SW480 (cell line): ENCODE measurements around the gene SCAANT1.
A peak's percentile ranks its signal among the peaks of the same experiment; 100 is the strongest.

Experiments
- DNase-seq: peaks from one replicate; pipeline ENCODE4 v3.0.0-alpha.2; 2016; ENCODE audit warnings: low spot score

Gene SCAANT1

DNA sequence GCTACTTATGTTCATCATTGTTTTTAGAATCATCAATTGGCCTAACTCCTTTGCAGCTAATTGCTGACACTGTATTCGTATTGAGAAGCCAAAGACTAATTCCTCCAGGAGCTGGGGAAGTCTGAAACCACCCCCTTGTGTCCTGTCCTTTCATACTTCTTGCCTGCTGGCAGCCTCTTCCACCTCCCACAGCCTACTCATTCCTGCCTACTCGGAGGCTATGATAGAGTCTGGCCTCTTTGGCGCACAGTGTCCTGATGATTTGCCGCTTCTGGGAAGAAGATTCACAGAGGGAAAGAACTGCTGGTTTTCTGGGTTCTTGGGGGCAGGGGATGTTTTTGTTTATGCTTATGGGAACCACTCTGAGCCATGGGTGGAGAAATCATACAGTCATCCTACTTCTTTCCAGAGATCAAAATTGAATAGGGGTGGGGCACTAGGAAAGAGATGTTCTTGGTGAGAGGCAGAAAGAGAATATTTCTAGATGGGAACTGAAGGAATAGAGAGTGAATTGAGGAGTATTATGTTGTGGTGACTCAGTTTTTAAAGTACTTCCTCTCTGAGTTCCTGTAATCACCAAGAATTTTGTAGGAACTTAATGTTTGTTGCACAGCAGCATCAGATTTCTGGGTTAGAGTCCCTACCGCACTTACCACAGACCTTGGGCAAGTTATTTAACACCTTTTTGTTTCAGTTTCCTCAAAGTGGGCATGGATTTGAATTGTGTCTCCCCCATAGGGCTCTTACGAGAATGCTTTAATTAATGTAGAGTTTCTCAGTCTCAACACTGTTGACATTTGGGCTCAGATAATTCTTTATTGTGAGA is 22.1 kb upstream of the SCAANT1 start:
- DNase-seq = no peak

DNA sequence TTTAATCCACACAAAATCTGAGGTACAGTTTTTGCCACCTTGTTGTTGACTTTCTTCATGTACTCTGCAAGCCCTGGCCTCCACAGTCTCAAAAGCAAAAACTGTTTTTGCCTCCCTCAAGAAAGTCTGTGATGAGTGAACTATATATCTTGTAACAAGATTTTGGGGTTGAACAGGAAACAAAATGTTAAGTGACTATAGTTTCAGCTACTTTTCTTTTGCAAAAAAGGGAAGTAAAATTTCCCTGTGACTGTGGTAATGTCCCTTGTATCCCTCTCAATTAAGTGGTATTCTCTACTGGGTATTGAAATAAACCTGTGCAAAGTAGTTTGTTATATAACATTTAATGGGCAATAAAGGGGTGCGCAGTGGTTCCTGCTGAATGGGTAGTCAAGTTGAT is 21.3 kb upstream of the SCAANT1 start:
- no peak for DNase-seq

DNA sequence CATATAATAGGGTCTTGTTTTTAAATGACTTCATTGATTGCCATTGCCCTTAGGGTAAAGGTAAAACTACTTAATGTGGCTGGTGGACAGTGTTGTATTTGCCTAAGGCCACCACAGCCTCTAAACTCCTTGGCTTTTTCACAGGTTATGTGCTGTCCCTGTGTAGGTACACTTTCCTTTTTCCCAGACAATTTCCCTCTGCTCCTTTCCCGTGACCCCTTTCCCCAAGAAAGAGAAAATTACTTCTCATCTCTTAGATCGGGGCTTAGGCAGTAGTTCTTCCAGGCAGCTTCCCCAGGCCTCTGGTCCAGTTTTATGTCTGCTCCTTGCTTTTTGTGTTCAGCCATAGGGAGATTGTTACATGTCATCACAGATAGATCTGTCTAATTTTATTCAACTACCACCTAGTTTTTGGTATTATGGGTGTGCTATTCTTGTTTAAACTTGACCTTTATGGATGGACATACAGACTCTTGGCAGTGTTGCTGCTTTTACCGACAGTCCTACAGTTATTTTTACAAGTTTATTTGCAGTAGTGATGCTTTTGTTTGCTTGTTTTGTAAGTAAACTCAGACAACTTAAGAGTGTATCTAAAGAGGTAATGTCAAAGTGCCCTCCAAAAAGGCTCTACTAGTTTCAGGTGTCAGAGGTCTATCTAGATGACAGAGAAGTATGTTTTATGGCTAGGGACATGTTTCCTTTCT is 20.5 kb upstream of the SCAANT1 start:
- no peak for DNase-seq

DNA sequence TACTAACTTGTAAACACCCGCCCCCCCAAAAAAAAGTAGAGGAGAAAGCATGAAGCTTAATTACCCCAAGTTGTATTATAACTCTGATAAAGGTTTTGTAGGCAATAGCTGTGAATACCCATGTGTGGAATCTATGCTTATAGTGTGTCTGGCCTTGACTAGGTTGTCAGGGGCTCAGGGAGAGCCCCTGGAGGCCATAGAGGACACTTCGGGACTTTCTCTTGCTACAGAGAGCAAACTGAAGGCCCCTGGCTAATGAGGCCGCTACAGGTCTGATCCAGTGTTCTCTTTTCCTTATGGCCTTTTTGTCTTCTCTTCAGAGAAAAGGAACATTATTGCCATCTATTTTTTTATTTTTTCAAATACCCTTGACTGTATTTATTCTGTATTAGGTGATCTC is 19.1 kb upstream of the SCAANT1 start:
- no peak for DNase-seq

DNA sequence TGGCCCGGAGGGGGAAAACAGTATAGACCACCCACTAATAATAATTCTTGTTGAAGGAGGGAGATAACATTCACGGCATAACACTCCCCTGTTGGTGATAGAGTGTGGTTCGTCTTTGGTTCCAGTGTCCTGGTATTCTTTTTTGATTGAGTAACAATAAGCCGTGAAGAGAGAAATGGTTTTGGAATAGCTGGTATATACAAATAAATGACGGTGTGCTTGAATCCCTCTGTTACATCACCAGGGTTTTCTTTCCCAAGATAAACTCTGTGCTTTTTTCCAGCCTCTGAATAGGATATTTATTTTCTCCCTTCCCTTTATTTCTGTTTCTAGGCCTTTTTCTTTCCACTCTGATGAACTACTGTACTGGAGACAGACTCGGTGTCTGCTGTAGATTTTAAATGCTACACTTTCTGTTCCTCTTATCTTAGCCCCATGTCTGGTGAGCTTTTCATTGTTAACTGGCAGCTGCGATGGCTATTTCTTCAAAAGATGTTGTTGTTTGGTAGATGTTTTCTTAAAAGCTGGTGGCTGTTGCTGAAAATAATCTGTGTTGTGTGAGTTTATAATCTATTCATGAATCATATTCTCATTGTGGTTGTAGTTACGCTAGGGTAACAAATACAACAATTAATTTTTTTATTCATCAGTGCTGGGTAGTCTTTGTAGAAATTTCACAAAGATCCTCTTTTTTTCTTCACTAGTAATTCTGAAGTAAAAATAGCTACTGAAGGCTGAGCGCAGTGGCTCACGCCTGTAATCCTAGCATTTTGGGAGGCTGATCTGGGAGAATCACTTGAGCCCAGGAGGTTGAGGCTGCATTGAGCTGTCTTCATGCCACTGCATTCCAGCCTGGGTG is 15.5 kb upstream of the SCAANT1 start:
- no peak for DNase-seq

DNA sequence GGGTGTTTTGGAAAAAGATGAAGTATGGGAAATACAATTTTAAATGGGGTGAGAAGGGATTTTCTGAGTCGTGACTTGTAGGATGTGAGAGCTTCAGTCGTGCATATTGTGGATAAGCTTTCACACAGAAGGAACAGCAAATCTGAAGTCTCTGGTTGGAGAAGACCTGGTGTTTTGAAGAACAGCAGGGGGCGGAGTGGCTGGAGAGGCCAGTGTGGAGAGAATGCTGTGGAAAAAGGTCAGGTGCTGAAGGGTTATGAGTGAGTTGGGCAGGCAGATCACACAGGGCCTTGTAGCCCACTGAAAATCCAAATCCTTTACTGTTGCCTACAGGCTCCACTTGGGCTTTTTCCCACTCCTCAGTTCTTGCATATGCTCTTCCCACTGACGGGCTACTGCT is 14.1 kb upstream of the SCAANT1 start:
- no peak for DNase-seq

DNA sequence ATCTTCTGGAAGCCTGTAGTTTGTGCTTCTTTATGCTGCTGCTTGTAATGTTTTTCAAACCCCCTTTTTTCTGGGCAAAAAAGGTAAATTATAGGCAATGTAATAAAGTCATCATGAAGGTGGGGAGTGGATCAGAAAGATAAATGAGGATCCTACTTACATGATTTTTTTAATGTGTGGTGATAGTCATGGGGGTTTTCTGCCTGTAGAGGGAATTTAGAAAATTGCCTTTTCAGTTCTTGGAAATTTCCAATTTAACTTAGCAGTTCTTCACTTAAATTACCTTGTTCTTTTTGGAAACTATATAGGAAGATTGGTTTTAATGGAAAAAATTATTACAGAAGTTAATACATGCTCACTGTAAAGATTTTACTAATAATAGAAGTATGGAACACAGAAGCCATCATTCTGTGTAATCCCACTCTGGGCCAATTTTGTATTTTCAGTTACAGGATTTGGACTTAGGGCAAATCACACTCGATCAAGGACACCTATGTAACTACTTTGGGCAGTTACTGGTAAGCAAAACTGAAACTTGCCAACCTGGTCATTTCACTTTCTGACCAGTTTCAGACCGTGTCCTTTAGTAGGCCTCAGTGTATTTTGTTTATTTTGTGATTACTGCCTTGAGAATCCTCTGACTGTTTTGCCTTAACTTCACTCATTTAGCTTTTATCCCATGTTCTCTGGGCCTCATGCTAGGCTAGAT is 10.5 kb upstream of the SCAANT1 start:
- no peak for DNase-seq

DNA sequence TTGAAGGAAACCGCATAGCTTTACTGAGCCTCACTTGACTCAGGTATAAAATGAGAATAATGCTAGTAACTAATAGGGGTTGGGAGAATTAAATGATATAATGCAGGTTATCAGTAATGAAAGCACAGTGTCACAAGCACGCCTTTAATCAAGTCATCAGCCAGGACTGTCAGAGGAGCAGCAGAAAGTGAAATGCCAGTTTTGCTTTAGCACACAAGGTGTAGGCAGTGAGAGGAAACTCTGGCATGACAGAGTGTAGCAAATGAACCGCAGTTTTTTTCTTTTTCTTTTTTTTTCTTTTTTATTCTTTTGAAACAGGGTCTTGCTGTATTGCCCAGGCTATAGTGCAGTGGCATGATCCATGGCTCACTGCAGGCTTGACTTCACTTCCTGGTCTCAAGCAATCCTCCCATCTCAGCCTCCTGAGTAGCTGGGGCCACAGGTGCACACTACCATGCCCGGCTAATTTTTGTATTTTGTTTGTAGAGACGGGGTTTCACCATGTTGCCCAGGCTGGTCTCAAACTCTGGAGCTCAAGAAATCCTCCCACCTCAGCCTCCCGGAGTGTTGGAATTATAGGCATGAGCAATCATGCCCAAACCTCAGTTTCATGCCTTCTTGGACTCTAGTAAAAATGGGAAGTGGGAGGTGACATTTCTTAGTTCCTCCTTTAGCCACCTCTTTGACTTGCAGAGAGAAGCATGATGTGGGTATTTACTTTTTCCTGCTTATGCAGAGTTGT is 9.7 kb upstream of the SCAANT1 start:
- no peak for DNase-seq

DNA sequence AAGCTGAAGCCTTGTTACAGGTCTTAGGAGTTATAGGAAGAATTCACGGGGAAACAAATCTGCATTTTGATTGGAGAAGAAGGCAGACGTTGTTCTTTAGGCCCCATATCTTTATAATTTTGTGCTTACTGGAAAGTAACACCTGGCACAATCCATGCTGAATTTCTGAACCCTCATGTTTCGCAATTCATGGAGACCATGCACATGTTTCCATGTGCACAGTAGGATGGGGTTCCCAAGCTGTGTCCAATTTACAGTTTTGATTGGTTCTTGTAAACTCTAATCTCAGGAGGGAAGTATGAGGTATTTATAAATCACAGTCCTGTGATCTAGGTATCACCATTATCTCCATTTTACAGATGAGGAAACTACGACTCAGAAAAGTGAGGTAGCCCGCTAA is 7.8 kb upstream of the SCAANT1 start:
- DNase-seq = no peak

DNA sequence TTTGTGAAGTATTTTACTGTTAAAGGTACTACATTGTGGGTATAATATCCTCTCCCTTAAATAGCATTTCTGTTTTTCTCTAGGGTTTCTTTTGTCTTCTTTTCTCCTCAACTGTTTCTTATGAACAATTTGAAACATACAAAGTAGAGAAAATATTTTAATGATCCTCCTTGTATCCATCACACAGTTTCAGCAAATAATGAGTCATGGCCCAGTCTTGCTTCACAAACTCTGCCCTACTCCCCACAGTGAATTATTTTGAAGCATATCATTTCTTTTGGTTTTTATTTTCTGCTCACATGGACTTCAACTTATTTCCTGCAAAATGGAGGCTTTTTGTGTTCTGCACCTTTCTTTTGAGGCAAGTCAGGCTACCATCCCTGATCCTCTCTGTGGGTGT is 6.1 kb upstream of the SCAANT1 start:
- no peak for DNase-seq

DNA sequence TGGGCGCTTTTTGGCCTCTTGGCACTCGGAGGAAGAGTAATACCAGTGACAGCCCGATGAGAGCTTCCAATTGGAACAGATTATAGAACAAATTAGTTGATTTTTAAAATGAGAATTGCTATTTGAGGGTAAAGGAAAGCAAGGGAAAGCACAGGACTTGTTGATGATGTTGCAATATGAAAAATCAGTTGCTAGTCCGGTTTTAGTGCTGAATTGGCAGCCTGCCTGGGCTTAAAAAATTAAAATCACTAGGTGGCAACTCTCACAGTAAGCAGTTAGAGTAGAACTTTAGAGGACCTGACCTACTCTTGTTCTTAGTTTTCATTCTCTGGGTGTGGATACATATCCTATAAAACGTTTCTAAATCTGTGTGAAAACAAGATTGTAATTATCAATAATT is 2.1 kb upstream of the SCAANT1 start:
- DNase-seq = no peak

DNA sequence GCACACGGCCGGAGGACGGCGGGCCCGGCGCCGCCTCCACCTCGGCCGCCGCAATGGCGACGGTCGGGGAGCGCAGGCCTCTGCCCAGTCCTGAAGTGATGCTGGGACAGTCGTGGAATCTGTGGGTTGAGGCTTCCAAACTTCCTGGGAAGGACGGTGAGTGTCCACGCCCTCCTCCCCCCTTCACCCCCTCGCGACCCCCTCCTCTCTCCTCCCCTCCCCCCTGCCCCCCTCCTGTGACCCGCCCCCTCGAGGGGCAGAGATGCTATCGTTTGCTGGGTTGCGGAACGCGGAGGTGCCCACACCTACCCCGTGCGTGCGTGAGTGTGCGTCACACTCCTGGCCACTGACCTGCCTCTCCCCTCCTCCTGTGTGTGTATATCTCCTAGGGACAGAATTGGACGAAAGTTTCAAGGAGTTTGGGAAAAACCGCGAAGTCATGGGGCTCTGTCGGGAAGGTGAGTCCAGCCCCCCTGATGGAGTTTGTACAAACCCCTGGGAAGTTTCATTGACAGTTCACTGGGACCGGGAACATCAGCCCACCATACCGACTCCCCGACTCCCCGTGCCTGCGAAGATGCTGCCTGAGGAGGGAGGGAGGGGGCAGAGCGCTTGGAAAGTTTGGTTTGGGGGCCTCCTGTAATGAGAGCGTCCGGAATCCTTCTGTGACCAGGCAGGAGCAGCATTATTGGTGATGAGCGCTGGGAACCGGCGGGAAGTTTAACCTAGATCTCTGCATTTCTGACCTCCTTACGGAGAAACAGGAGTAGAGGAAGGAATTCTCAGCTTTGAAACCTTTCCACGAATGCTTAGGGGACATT is 795 bp upstream of the SCAANT1 start:
- DNase-seq = peak; percentile 67

DNA sequence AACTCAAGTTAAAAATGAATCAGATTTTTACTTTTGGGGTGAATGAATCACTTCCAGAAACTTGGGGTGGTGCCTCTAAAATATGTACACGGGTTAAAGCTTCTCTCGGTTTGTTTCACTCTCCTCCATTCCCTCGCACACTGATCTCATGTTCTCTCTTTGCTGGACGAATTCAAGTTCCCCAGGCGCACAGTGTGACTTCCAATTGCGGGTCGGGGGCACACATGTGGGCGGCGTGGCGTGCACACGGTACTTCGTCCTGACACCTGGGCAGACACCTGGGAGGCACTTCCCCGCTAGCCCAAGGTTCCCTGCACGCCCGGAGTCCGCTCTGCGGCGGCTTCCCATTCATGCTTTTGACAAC is 692 bp downstream of the SCAANT1 start:
- DNase-seq = no peak

DNA sequence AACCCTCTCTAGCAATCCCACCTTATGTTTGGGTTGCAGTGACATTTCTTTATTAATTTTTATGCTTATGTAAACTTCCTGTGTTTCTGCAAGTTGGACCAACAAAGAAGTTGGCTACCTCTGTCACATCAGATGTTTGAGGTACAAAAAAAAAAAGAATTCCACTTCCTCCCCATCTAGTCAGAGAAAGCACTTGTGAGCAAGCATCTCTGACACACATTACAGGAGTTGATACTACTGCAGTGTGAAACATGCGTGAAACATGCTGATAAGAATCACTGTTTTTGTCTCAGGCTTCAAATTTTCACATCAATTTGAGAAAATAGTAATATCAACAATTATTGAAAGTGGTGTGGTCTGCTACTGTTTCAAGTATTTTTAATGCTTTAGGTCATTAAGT is 1.3 kb downstream of the SCAANT1 start:
- DNase-seq = peak; percentile 7

DNA sequence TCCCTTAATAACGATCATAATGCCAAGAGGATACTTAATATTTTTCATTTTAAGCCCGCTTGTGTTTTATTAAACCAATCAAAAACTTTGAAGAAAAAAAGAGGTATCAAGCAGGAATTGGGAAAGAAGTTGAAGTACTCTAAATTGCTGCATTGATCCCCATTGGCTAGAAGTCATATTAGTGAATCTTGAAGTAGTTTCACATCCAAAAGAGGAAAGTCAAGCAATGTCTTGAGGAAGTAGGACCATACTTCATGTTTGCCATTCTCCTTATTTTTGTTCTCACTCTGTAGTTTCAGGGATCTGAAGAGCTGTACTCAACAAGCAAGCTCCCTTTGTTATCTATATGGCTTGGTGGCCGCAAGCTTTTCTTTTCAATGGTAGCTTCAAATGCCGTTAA is 2.2 kb downstream of the SCAANT1 start:
- no peak for DNase-seq

DNA sequence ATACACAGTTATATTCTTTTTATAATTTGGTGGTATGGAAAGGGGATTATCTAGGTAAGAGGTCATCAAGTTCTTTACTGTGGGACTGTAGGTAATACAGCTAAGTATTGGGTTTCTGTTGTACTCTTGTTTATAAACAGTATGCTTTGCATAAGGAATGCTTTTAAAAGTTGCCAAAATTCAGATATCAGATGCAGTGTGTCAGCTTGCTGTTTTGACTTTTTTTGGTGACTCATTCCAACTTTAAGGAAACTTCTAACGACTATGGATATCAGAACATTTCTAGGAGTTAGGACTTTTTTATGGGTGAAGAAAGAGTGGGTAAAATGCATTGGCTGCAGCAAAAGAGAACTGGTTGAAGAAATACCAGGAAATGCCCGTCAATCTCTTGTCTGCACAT is 2.8 kb downstream of the SCAANT1 start:
- no peak for DNase-seq

DNA sequence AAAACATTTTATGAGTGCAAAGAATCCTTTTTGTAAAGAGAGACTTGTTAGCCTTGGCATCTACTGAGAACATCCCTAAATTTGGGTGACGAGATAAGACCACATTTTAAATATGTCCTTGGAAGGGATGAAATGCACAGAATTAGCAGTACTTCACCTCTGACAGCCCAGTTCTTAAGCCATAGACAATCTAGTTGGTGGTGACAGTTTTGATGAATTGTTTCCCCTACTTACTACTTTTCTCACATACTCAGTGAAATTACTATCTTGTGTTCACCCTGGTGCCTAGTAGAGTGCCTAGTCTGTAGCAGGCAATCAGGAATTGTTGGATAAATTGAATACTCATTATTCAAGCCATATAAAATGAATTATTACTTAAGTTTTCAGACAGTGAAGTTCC is 3.4 kb downstream of the SCAANT1 start:
- DNase-seq = no peak

DNA sequence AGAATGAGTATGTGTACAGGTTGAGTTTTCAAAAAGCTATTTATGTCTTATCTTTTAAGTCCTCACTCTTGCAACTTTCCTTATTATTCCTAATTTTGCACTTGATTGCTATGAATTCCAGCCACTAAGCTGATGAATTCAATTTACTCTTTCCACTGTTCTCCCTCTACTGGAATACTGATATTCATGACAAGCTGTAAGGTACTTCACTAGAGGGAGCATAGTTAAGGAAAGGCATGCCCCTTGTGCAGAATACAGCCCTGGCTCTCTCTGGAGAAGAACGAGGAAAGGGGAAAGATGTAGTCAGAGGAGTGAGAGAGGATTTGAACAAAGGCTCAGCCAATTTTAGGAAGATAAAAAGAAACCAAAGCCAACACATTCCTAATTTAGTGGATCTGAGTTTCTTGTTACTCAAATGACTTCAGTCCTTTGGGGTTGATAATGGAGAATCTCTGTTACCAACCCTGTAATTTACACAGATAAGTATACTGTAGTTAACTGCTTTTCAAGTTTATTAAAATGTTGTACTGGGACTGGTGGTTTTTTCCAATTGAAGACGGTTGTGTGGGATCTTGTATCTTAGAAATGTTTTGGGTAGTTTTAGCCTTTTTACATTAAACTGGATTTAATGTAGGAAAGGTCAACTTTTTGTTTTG is 4.0 kb downstream of the SCAANT1 start:
- peak; percentile 36 for DNase-seq

DNA sequence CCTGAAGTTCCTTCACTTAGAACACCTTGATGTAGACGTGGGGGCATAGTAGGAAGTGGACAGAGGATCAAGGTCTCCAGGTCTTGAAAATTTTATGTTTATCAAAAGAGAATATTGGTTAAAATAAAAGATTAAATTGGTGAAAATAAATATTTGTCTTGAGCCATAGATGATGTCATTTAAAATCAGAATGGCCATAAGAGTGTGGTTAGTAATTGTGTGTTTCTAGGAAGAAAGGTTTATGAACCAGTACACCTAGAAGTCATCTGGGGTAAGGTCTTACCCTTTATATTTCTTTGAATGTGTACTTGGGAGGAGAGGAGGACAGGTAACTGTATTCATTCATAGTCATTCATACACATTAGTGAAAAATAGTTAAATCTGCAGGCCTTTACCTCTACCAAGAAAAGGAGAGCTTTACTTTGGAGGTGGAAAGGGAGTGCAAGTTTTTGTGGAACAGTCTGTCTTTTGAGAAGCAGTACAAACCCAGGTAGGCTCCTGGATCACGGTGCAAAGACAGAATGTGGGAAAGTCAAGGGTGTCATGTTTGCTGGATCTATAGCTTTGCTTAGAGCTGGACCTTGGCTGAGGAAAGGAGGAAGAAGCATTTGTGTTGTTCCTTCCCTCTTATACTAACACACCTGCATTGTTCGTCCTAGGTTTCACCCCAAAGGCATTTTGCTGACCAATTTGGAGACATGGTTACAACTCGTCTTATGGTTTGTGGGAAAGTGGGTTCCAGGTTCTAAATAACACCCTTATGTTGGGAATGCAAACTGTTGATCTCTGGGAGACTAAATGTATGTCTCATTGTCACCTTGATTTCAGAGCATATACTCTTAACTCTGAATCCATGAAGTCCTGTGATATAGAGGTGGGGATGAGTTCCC is 6.2 kb downstream of the SCAANT1 start:
- DNase-seq = no peak
